Glutamatergic neuron (in vitro differentiated cells): Measurements from ENCODE around the gene CFAP20DC. TPM values are rescaled to one million over a fixed set of nuclear protein-coding genes. Genes with fewer than 3 reads are reported as not detected.
"Not testable (repeated sequence)": the region's sequence is repeated elsewhere in the genome, so short reads cannot be mapped to it uniquely, and the experiment has no call there.

Experiments used
- DNase-seq: peaks from one replicate; pipeline ENCODE4 v3.0.0; 2022
- H3K27ac Mint-ChIP-seq: one replicate; pipeline ENCODE4 v1.8.0; 2020; ENCODE audit warnings: mild to moderate bottlenecking, mixed read lengths, inconsistent platforms; ENCODE audit not compliant: unreplicated experiment
- H3K27me3 Mint-ChIP-seq: one replicate; pipeline ENCODE4 v1.8.0; 2020; ENCODE audit warnings: mild to moderate bottlenecking, moderate library complexity, mixed read lengths, inconsistent platforms; ENCODE audit not compliant: unreplicated experiment
- H3K36me3 Mint-ChIP-seq: one replicate; pipeline ENCODE4 v1.8.0; 2020; ENCODE audit warnings: mild to moderate bottlenecking, mixed read lengths, inconsistent platforms; ENCODE audit not compliant: unreplicated experiment
- H3K4me1 Mint-ChIP-seq: one replicate; pipeline ENCODE4 v1.8.0; 2020; ENCODE audit warnings: mild to moderate bottlenecking, low read depth, mixed read lengths, inconsistent platforms; ENCODE audit not compliant: unreplicated experiment
- H3K4me3 Mint-ChIP-seq: one replicate; pipeline ENCODE4 v1.8.0; 2020; ENCODE audit warnings: mild to moderate bottlenecking, mixed read lengths, inconsistent platforms; ENCODE audit not compliant: unreplicated experiment
- H3K9me3 Mint-ChIP-seq: one replicate; pipeline ENCODE4 v1.8.0; 2020; ENCODE audit warnings: mild to moderate bottlenecking, moderate library complexity, mixed read lengths, inconsistent platforms; ENCODE audit not compliant: unreplicated experiment
- CTCF ChIP-seq: fragments of 200-600 bp; sonication (generic); IDR thresholded peaks from one replicate; pipeline ENCODE4 v1.5.0; 2021; ENCODE audit not compliant: partially characterized antibody, unreplicated experiment
- total RNA-seq: library from RNA; stranded (reverse); fragmentation: NEBNext Ultra II Directional; extraction: Animal tissue kit (Norgen Biotek cat#: 25700); gene quantifications from one replicate; pipeline ENCODE4 v1.2.1, GENCODE V29; 2021; ENCODE audit not compliant: unreplicated experiment

The CFAP20DC gene
- total RNA-seq, 1 donor from 2014 or later = 8.4 TPM

GRCh38 chr3:58722561-58722960 is 327.3 kb downstream of the CFAP20DC start:
- peaks cover 5% of the 10 kb centered on the region for H3K9me3 Mint-ChIP-seq
- H3K27me3 Mint-ChIP-seq = peaks cover 5% of the 10 kb centered on the region
- no peak overlapping the region for H3K27ac Mint-ChIP-seq
- DNase-seq = no peak
- no peaks in the 10 kb centered on the region for H3K4me1 Mint-ChIP-seq
- no peaks in the 10 kb centered on the region for H3K36me3 Mint-ChIP-seq
- H3K4me3 Mint-ChIP-seq = no peak overlapping the region
- TF ChIP-seq CTCF = no peak

- DNase-seq = no peak
- peaks cover 2% of the 10 kb centered on the region for H3K27me3 Mint-ChIP-seq
- H3K9me3 Mint-ChIP-seq = peaks cover 4% of the 10 kb centered on the region
- TF ChIP-seq CTCF = no peak
- no peaks in the 10 kb centered on the region for H3K4me1 Mint-ChIP-seq
- no peak overlapping the region for H3K27ac Mint-ChIP-seq
- no peak overlapping the region for H3K4me3 Mint-ChIP-seq
- no peaks in the 10 kb centered on the region for H3K36me3 Mint-ChIP-seq
Measured at GRCh38 chr3:58720526-58720925, 329.3 kb downstream of the CFAP20DC start.

GRCh38 chr3:58719684-58720083 is 330.1 kb downstream of the CFAP20DC start:
- H3K9me3 Mint-ChIP-seq = peaks cover 4% of the 10 kb centered on the region
- no peak for TF ChIP-seq CTCF
- no peak overlapping the region for H3K27ac Mint-ChIP-seq
- H3K36me3 Mint-ChIP-seq = no peaks in the 10 kb centered on the region
- H3K4me1 Mint-ChIP-seq = no peaks in the 10 kb centered on the region
- H3K4me3 Mint-ChIP-seq = no peak overlapping the region
- no peak for DNase-seq
- peaks cover 2% of the 10 kb centered on the region for H3K27me3 Mint-ChIP-seq

GRCh38 chr3:58713715-58714401 is 336.0 kb downstream of the CFAP20DC start:
- Mint-ChIP-seq H3K27me3 (peaks cover 2% of the 10 kb centered on the region), H3K4me1 (no peaks in the 10 kb centered on the region), H3K4me3 (no peak overlapping the region), H3K27ac (no peak overlapping the region), H3K9me3 (peaks cover 2% of the 10 kb centered on the region), H3K36me3 (peaks cover 5% of the 10 kb centered on the region)
- no peak for TF ChIP-seq CTCF
- DNase-seq = no peak

- H3K27ac Mint-ChIP-seq = no peak overlapping the region
- DNase-seq = no peak
- peaks cover 5% of the 10 kb centered on the region for H3K36me3 Mint-ChIP-seq
- H3K4me1 Mint-ChIP-seq = no peaks in the 10 kb centered on the region
- TF ChIP-seq CTCF = no peak
- H3K27me3 Mint-ChIP-seq = no peaks in the 10 kb centered on the region
- H3K9me3 Mint-ChIP-seq = peaks cover 2% of the 10 kb centered on the region
- no peak overlapping the region for H3K4me3 Mint-ChIP-seq
Measured at GRCh38 chr3:58711871-58712270, 338.0 kb downstream of the CFAP20DC start.

- not testable (repeated sequence) for H3K36me3 Mint-ChIP-seq, H3K4me3 Mint-ChIP-seq, H3K27ac Mint-ChIP-seq, DNase-seq, H3K4me1 Mint-ChIP-seq, H3K27me3 Mint-ChIP-seq, H3K9me3 Mint-ChIP-seq
Measured at GRCh38 chr3:58708983-58709382, 340.8 kb downstream of the CFAP20DC start.
